Measurements from ENCODE around the gene CCDC47.

CCDC47 gene

GRCh38 chr17:63762161-63763078, 11.0 kb downstream of the CCDC47 start:
- no peak for ATAC-seq
- TF ChIP-seq ZNF565 (CRISPR knock-in tag; conservative IDR thresholded peaks at IDR 0.05; ENCODE audit: low read depth), result no peak
- no peak for TF ChIP-seq SNAI2 (CRISPR knock-in tag; IDR thresholded peaks at IDR 0.05)
- no peak for TF ChIP-seq OSR1 (CRISPR knock-in tag; IDR thresholded peaks at IDR 0.05)
- no peak for TF ChIP-seq TOX (CRISPR knock-in tag; IDR thresholded peaks at IDR 0.05; ENCODE audit: borderline replicate concordance)
- TF ChIP-seq PPARA (CRISPR knock-in tag; IDR thresholded peaks at IDR 0.05; ENCODE audit: borderline replicate concordance), result no peak
- no peak for TF ChIP-seq ESRRG (CRISPR knock-in tag; IDR thresholded peaks at IDR 0.05)
- no peak for TF ChIP-seq TSHZ2 (CRISPR knock-in tag; IDR thresholded peaks at IDR 0.05)
- no peak for TF ChIP-seq ZFP3 (CRISPR knock-in tag; IDR thresholded peaks at IDR 0.05)
- no peak for TF ChIP-seq POU6F1 (CRISPR knock-in tag; IDR thresholded peaks at IDR 0.05; ENCODE audit: borderline replicate concordance, low read depth)
- TF ChIP-seq ZNF70 (CRISPR knock-in tag; IDR thresholded peaks at IDR 0.05), result no peak
- TF ChIP-seq BACH2 (CRISPR knock-in tag; IDR thresholded peaks at IDR 0.05; ENCODE audit: borderline replicate concordance), result no peak
- TF ChIP-seq ZNF8 (CRISPR knock-in tag; IDR thresholded peaks at IDR 0.05), result no peak

GRCh38 chr17:63760771-63761539, 12.4 kb downstream of the CCDC47 start:
- ATAC-seq, result no peak
- TF ChIP-seq ARNTL (CRISPR knock-in tag; IDR thresholded peaks at IDR 0.05; ENCODE audit: borderline replicate concordance, low read depth) (no peak), ESRRG (CRISPR knock-in tag; IDR thresholded peaks at IDR 0.05) (no peak), BACH2 (CRISPR knock-in tag; IDR thresholded peaks at IDR 0.05; ENCODE audit: borderline replicate concordance) (no peak), ZFP3 (CRISPR knock-in tag; IDR thresholded peaks at IDR 0.05) (no peak), CREB5 (CRISPR knock-in tag; IDR thresholded peaks at IDR 0.05; ENCODE audit: low read depth) (no peak), CSDC2 (CRISPR knock-in tag; IDR thresholded peaks at IDR 0.05) (no peak), PPARA (CRISPR knock-in tag; IDR thresholded peaks at IDR 0.05; ENCODE audit: borderline replicate concordance) (no peak), ZFP30 (CRISPR knock-in tag; IDR thresholded peaks at IDR 0.05) (no peak), ZNF8 (CRISPR knock-in tag; IDR thresholded peaks at IDR 0.05) (no peak), POU6F1 (CRISPR knock-in tag; IDR thresholded peaks at IDR 0.05; ENCODE audit: borderline replicate concordance, low read depth) (no peak), CSRNP3 (CRISPR knock-in tag; IDR thresholded peaks at IDR 0.05) (no peak), ZNF70 (CRISPR knock-in tag; IDR thresholded peaks at IDR 0.05) (no peak), ZNF565 (CRISPR knock-in tag; conservative IDR thresholded peaks at IDR 0.05; ENCODE audit: low read depth) (no peak), GLIS3 (CRISPR knock-in tag; IDR thresholded peaks at IDR 0.05) (no peak), RARB (CRISPR knock-in tag; IDR thresholded peaks at IDR 0.05) (no peak)
